ENCODE data around the gene TGFBI.

TGFBI gene

GRCh38 chr5:135989686-135990085 lies 39.1 kb upstream of the TGFBI start:
- H4K91ac ChIP-seq (ENCODE audit: low read depth, low read length, poor library complexity), result no peak overlapping the region
- H2AK5ac ChIP-seq (ENCODE audit: low read depth, low read length), result no peak overlapping the region
- H3K79me1 ChIP-seq (ENCODE audit: low read depth, low read length), result no peaks in the 10 kb centered on the region
- no peaks in the 10 kb centered on the region for H3K36me3 ChIP-seq (replicated peaks in 1 of 2; ENCODE audit: control insufficient read depth in 2 of 2, insufficient read depth in 2 of 2, low read length in 2 of 2)
- H2BK12ac ChIP-seq (ENCODE audit: low read length), result no peak overlapping the region
- no peaks in the 10 kb centered on the region for H3K9me3 ChIP-seq (replicated peaks in 1 of 2; ENCODE audit: control insufficient read depth in 2 of 2, insufficient read depth in 1 of 2, low read depth in 1 of 2, low read length in 2 of 2)
- no peaks in the 10 kb centered on the region for H3K4me1 ChIP-seq (ENCODE audit: control insufficient read depth in 2 of 2, insufficient read depth in 1 of 2, low read depth in 1 of 2, low read length in 2 of 2)
- no peak overlapping the region for H3K9ac ChIP-seq (ENCODE audit: low read depth, low read length, poor library complexity)
- H3K4me2 ChIP-seq (ENCODE audit: insufficient read depth, low read length, poor library complexity, severe bottlenecking), result no peak overlapping the region
- H3K4me3 ChIP-seq (ENCODE audit: low read length in 2 of 2), result no peak overlapping the region
- no peaks in the 10 kb centered on the region for H3K27me3 ChIP-seq (ENCODE audit: control insufficient read depth in 3 of 3, insufficient read depth in 3 of 3, low read depth in 1 of 3, low read length in 3 of 3)
- no peak overlapping the region for H2BK5ac ChIP-seq (ENCODE audit: low read length)
- H2BK15ac ChIP-seq (ENCODE audit: low read length), result no peak overlapping the region
- no peak overlapping the region for H3K4ac ChIP-seq (ENCODE audit: low read length)
- no peak overlapping the region for H3K18ac ChIP-seq (ENCODE audit: low read length)
- H2BK120ac ChIP-seq (ENCODE audit: low read depth, low read length), result no peak overlapping the region
- no peak overlapping the region for H3K23ac ChIP-seq (ENCODE audit: low read depth, low read length, poor library complexity)
- no peak overlapping the region for H3K27ac ChIP-seq (replicated peaks; ENCODE audit: low read length)
- 100% methylated on average over 1 of the region's 7 CpGs; no CpG with 5 or more reads in 1 of the 2 donors for WGBS, 2 donors (ENCODE audit: extremely low coverage in 2 of 2, insufficient read length in 2 of 2, insufficient replicate concordance in 1 of 2)
- no peak overlapping the region for H3K14ac ChIP-seq (ENCODE audit: low read length)
- H4K8ac ChIP-seq (ENCODE audit: low read depth, low read length), result no peak overlapping the region
- no peak for DNase-seq (ENCODE audit: low spot score)
- H2AFZ ChIP-seq (ENCODE audit: low read length), result no peak overlapping the region

GRCh38 chr5:135990528-135991255 lies 38.1 kb upstream of the TGFBI start:
- H3K79me1 ChIP-seq (ENCODE audit: low read depth, low read length), result no peaks in the 10 kb centered on the region
- H3K4me1 ChIP-seq (ENCODE audit: control insufficient read depth in 2 of 2, insufficient read depth in 1 of 2, low read depth in 1 of 2, low read length in 2 of 2), result no peaks in the 10 kb centered on the region
- H3K4me3 ChIP-seq (ENCODE audit: low read length in 2 of 2), result no peak overlapping the region
- no peak overlapping the region for H2AK5ac ChIP-seq (ENCODE audit: low read depth, low read length)
- peak overlapping the region; percentile 21 for H3K18ac ChIP-seq (ENCODE audit: low read length)
- H2BK12ac ChIP-seq (ENCODE audit: low read length), result no peak overlapping the region
- no peak overlapping the region for H2BK120ac ChIP-seq (ENCODE audit: low read depth, low read length)
- no peaks in the 10 kb centered on the region for H3K27me3 ChIP-seq (ENCODE audit: control insufficient read depth in 3 of 3, insufficient read depth in 3 of 3, low read depth in 1 of 3, low read length in 3 of 3)
- H3K14ac ChIP-seq (ENCODE audit: low read length), result no peak overlapping the region
- no peak overlapping the region for H4K91ac ChIP-seq (ENCODE audit: low read depth, low read length, poor library complexity)
- no peak overlapping the region for H4K8ac ChIP-seq (ENCODE audit: low read depth, low read length)
- H3K9me3 ChIP-seq (replicated peaks in 1 of 2; ENCODE audit: control insufficient read depth in 2 of 2, insufficient read depth in 1 of 2, low read depth in 1 of 2, low read length in 2 of 2), result no peaks in the 10 kb centered on the region
- peak overlapping the region; percentile 21 for H3K23ac ChIP-seq (ENCODE audit: low read depth, low read length, poor library complexity)
- WGBS, 2 donors (ENCODE audit: extremely low coverage in 2 of 2, insufficient read length in 2 of 2, insufficient replicate concordance in 1 of 2), result no CpG with 5 or more reads among the region's 21 CpGs
- no peak overlapping the region for H2AFZ ChIP-seq (ENCODE audit: low read length)
- no peaks in the 10 kb centered on the region for H3K36me3 ChIP-seq (replicated peaks in 1 of 2; ENCODE audit: control insufficient read depth in 2 of 2, insufficient read depth in 2 of 2, low read length in 2 of 2)
- H3K27ac ChIP-seq (replicated peaks; ENCODE audit: low read length), result no peak overlapping the region
- no peak overlapping the region for H3K4ac ChIP-seq (ENCODE audit: low read length)
- H2BK5ac ChIP-seq (ENCODE audit: low read length), result peak overlapping the region; percentile 32
- H3K4me2 ChIP-seq (ENCODE audit: insufficient read depth, low read length, poor library complexity, severe bottlenecking), result no peak overlapping the region
- H3K9ac ChIP-seq (ENCODE audit: low read depth, low read length, poor library complexity), result no peak overlapping the region
- no peak overlapping the region for H2BK15ac ChIP-seq (ENCODE audit: low read length)
- DNase-seq (ENCODE audit: low spot score), result no peak

- Histone ChIP-seq H2BK15ac (ENCODE audit: low read length) (no peak overlapping the region), H3K27ac (replicated peaks; ENCODE audit: low read length) (no peak overlapping the region), H3K23ac (ENCODE audit: low read depth, low read length, poor library complexity) (no peak overlapping the region), H3K27me3 (ENCODE audit: control insufficient read depth in 3 of 3, insufficient read depth in 3 of 3, low read depth in 1 of 3, low read length in 3 of 3) (peaks cover 0 to 3% (median 0%) of the 10 kb centered on the region in 3 experiments), H2BK5ac (ENCODE audit: low read length) (peak overlapping the region; percentile 32), H4K91ac (ENCODE audit: low read depth, low read length, poor library complexity) (no peak overlapping the region), H2AK5ac (ENCODE audit: low read depth, low read length) (no peak overlapping the region), H3K9ac (ENCODE audit: low read depth, low read length, poor library complexity) (no peak overlapping the region), H3K4ac (ENCODE audit: low read length) (no peak overlapping the region), H3K79me1 (ENCODE audit: low read depth, low read length) (no peaks in the 10 kb centered on the region), H4K8ac (ENCODE audit: low read depth, low read length) (no peak overlapping the region), H3K14ac (ENCODE audit: low read length) (no peak overlapping the region), H2BK120ac (ENCODE audit: low read depth, low read length) (no peak overlapping the region), H3K4me2 (ENCODE audit: insufficient read depth, low read length, poor library complexity, severe bottlenecking) (no peak overlapping the region), H3K4me3 (ENCODE audit: low read length in 2 of 2) (no peak overlapping the region), H3K9me3 (replicated peaks in 1 of 2; ENCODE audit: control insufficient read depth in 2 of 2, insufficient read depth in 1 of 2, low read depth in 1 of 2, low read length in 2 of 2) (no peaks in the 10 kb centered on the region), H2BK12ac (ENCODE audit: low read length) (no peak overlapping the region), H2AFZ (ENCODE audit: low read length) (no peak overlapping the region), H3K18ac (ENCODE audit: low read length) (no peak overlapping the region), H3K4me1 (ENCODE audit: control insufficient read depth in 2 of 2, insufficient read depth in 1 of 2, low read depth in 1 of 2, low read length in 2 of 2) (no peaks in the 10 kb centered on the region), H3K36me3 (replicated peaks in 1 of 2; ENCODE audit: control insufficient read depth in 2 of 2, insufficient read depth in 2 of 2, low read length in 2 of 2) (no peaks in the 10 kb centered on the region)
- DNase-seq (ENCODE audit: low spot score), result no peak
- no CpG with 5 or more reads among the region's 6 CpGs for WGBS, 2 donors (ENCODE audit: extremely low coverage in 2 of 2, insufficient read length in 2 of 2, insufficient replicate concordance in 1 of 2)
Observed at GRCh38 chr5:135991429-135991828, 37.4 kb upstream of the TGFBI start.

- H2AFZ ChIP-seq (ENCODE audit: low read length), result no peak overlapping the region
Observed at GRCh38 chr5:135993335-135993879, 35.4 kb upstream of the TGFBI start.

More at GRCh38 chr5:135993335-135993879, 35.4 kb upstream of the TGFBI start:
- Histone ChIP-seq H2BK12ac (ENCODE audit: low read length) (no peak overlapping the region), H3K4me1 (ENCODE audit: control insufficient read depth in 2 of 2, insufficient read depth in 1 of 2, low read depth in 1 of 2, low read length in 2 of 2) (no peaks in the 10 kb centered on the region), H3K18ac (ENCODE audit: low read length) (no peak overlapping the region), H3K4ac (ENCODE audit: low read length) (no peak overlapping the region), H3K4me3 (ENCODE audit: low read length in 2 of 2) (no peak overlapping the region), H3K9me3 (replicated peaks in 1 of 2; ENCODE audit: control insufficient read depth in 2 of 2, insufficient read depth in 1 of 2, low read depth in 1 of 2, low read length in 2 of 2) (no peaks in the 10 kb centered on the region), H3K23ac (ENCODE audit: low read depth, low read length, poor library complexity) (no peak overlapping the region), H3K36me3 (replicated peaks in 1 of 2; ENCODE audit: control insufficient read depth in 2 of 2, insufficient read depth in 2 of 2, low read length in 2 of 2) (no peaks in the 10 kb centered on the region), H2BK120ac (ENCODE audit: low read depth, low read length) (no peak overlapping the region), H4K91ac (ENCODE audit: low read depth, low read length, poor library complexity) (no peak overlapping the region), H3K9ac (ENCODE audit: low read depth, low read length, poor library complexity) (no peak overlapping the region), H3K27ac (replicated peaks; ENCODE audit: low read length) (no peak overlapping the region), H2BK15ac (ENCODE audit: low read length) (no peak overlapping the region), H3K4me2 (ENCODE audit: insufficient read depth, low read length, poor library complexity, severe bottlenecking) (no peak overlapping the region), H2AK5ac (ENCODE audit: low read depth, low read length) (no peak overlapping the region), H3K14ac (ENCODE audit: low read length) (no peak overlapping the region), H2BK5ac (ENCODE audit: low read length) (no peak overlapping the region), H4K8ac (ENCODE audit: low read depth, low read length) (no peak overlapping the region), H3K79me1 (ENCODE audit: low read depth, low read length) (no peaks in the 10 kb centered on the region), H3K27me3 (ENCODE audit: control insufficient read depth in 3 of 3, insufficient read depth in 3 of 3, low read depth in 1 of 3, low read length in 3 of 3) (peaks cover 0 to 3% (median 0%) of the 10 kb centered on the region in 3 experiments)
- no peak for DNase-seq (ENCODE audit: low spot score)
- no CpG with 5 or more reads among the region's 6 CpGs for WGBS, 2 donors (ENCODE audit: extremely low coverage in 2 of 2, insufficient read length in 2 of 2, insufficient replicate concordance in 1 of 2)
